ENCODE data around the gene HES4. TPM values are rescaled to one million over a fixed set of nuclear protein-coding genes. Genes with fewer than 3 reads are reported as not detected.

The HES4 gene
- total and polyA plus RNA-seq, 2 of the 13 experiments (the other 11 are each of a cell fraction or from before 2014, with no cell fraction given), result 8.8 to 10.6 TPM

DNA sequence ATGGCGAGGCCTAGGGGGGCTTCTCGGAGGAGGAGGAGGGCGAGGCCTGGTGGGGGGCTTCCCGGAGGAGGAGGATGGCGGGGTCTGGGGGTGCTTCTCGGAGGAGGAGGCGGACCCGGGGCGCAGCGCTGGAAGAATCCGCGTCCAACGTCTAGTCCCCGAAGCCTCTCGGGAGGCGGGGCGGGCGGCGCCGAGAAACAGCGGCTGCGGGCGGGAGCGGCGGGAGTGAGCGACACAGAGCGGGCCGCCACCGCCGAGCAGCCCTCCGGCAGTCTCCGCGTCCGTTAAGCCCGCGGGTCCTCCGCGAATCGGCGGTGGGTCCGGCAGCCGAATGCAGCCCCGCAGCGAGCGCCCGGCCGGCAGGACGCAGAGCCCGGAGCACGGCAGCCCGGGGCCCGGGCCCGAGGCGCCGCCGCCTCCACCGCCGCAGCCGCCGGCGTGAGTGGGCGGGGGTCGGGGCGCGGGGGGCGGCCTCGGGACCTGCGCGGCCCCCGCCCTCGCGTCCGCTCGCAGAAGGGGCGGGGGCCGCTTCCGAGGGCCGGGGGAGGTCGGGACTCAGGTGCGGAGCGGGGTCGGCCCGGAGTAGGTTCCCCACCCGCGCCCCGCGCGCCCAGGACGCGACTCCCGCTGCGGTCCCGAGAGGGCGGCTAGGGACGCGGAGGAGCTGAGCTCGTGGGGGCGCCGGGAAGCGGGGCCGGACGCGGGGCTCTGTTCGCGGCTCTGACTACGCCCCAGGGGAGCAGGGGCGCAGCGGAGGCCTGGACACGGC lies 39.4 kb downstream of the HES4 start, which contains the start of gene KLHL17 (continued):
- TF ChIP-seq FOXP4 (CRISPR knock-in tag; IDR thresholded peaks at IDR 0.05) (no peak), ZNF230 (CRISPR knock-in tag; IDR thresholded peaks at IDR 0.05) (no peak), MTA3 (CRISPR knock-in tag; IDR thresholded peaks at IDR 0.05) (no peak), ZMAT3 (CRISPR knock-in tag; conservative IDR thresholded peaks at IDR 0.05) (no peak), AHDC1 (CRISPR knock-in tag; IDR thresholded peaks at IDR 0.05; ENCODE audit: borderline replicate concordance) (no peak), ZNF274 (CRISPR knock-in tag; IDR thresholded peaks at IDR 0.05) (no peak), TBX3 (IDR thresholded peaks at IDR 0.05; ENCODE audit: borderline replicate concordance) (no peak), ZNF3 (CRISPR knock-in tag; IDR thresholded peaks at IDR 0.05) (peak; percentile 23; the same call in 1 of the 2 replicates), U2AF1 (optimal IDR thresholded peaks at IDR 0.05; ENCODE audit: low read depth, low read length) (no peak), ZFP90 (CRISPR knock-in tag; IDR thresholded peaks at IDR 0.05; ENCODE audit: borderline replicate concordance) (no peak), HCFC1 (IDR thresholded peaks at IDR 0.05; ENCODE audit: low read depth, low read length) (no peak), HIVEP1 (CRISPR knock-in tag; IDR thresholded peaks at IDR 0.05) (no peak), AKAP8 (CRISPR knock-in tag; IDR thresholded peaks at IDR 0.05) (0 out of 2 replicates have a peak, but pooled peaks have one; percentile 17), ARNT (IDR thresholded peaks at IDR 0.05) (no peak), ZSCAN12 (CRISPR knock-in tag; IDR thresholded peaks at IDR 0.05) (no peak), ZNF331 (CRISPR knock-in tag; IDR thresholded peaks at IDR 0.05) (no peak), PRDM4 (CRISPR knock-in tag; IDR thresholded peaks at IDR 0.05; ENCODE audit: borderline replicate concordance) (no peak), ZNF136 (CRISPR knock-in tag; IDR thresholded peaks at IDR 0.05; ENCODE audit: low read depth) (no peak)
- TF ChIP-seq, protein P1, sequence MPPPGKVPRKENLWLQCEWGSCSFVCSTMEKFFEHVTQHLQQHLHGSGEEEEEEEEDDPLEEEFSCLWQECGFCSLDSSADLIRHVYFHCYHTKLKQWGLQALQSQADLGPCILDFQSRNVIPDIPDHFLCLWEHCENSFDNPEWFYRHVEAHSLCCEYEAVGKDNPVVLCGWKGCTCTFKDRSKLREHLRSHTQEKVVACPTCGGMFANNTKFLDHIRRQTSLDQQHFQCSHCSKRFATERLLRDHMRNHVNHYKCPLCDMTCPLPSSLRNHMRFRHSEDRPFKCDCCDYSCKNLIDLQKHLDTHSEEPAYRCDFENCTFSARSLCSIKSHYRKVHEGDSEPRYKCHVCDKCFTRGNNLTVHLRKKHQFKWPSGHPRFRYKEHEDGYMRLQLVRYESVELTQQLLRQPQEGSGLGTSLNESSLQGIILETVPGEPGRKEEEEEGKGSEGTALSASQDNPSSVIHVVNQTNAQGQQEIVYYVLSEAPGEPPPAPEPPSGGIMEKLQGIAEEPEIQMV (CRISPR knock-in tag; IDR thresholded peaks at IDR 0.05; ENCODE audit: low read depth), result 0 out of 2 replicates have a peak, but pooled peaks have one; percentile 53

Measured in HepG2 (cell line).